NCI-H2227 treated with DMSO at 0.1 percent for 48 hours (cell line): Measurements from ENCODE around the gene NACC1.
"Not testable (repeated sequence)": the region's sequence is repeated elsewhere in the genome, so short reads cannot be mapped to it uniquely, and the experiment has no call there.

Experiments used
- DNase-seq: peaks from one replicate; lab custom pipeline; 2025; lab: John Stamatoyannopoulos, UW

NACC1 gene

GRCh38 chr19:13146763-13147563 is 28.9 kb downstream of the NACC1 start:
- DNase-seq: no peak

DNA sequence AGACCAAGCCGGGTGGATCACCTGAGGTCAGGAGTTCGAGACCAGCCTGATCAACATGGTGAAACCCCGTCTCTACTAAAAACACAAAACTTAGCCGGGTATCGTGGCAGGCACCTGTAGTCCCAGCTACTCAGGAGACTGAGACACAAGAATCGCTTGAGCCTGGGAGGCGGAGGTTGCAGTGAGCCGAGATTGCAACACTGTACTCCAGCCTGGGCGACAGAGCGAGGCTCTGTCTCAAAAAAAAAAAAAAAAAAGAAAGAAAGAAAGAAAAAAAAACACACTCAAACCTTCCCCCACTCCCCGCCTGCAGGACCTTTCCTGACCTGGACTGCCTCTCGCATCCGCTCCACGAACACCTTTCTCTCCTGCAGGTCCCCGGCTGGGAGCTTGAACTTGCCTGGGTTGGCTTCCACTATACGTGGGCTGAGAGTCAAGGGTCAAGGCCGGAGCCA is 31.1 kb downstream of the NACC1 start:
- DNase-seq: not testable (repeated sequence)

DNA sequence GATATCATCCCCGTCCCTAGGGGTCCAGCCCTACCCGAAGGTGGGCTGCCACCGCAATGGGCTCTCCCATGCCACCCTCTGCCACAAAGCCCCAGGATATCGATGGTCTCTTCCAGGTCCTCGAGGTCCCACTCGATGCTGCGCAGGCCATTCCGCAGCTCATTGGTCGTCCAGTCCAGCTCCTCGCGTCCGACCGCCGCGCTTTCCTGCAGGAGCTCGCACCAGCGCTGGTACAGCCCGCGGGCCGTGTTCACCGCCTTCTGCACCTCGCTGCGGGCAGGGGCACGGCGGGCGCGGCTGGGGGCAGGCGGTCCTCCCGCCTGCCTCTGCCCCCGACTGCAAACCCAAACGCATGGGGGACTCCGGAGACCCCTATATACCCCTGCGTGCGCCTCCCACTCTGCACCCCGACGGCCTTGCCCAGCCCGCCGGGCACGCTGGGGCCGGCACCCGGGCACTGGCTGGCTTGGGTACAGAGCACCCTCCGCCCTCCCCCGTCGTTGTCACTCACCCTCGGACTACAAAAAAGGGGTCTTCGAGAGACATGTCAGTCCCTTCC is 31.6 kb downstream of the NACC1 start:
- DNase-seq: peak; percentile 17

DNA sequence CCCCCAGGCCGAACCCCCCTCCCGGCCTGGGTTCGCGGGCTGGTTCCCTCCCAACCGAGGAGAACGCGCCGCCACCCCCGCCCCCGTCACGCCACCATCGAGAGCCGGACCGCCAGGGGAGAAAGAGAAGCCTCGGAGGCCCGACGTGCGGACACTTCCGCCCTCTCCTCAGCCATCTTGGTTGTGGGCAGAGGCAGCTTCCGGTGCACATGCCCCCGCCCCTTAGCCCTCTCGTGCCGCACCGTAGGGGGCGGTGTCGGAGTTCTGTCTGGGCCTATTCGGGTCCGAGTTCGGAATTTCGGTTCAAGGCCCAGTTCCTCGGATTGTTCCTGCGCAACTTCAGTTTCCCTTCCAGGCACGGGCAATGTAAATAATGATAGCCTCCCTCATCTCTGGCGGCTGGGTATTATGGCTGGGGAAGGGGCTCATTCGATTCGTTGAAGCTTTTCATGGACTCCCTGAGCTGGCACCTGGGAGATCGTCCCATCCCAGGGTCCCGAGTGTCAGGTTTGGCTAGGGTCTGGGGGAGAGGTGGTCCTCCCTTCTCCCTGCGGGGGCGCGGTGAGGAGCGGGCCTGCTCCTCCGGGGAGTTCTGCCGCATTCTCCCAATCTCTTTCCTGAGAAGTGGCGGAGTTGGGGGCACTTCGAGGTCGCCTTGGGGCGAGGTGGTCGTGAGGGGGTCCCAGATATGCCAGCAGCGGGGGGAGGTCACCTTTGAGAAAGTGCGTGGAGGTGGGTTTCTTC is 32.3 kb downstream of the NACC1 start, which contains the start of the genes IER2 and STX10:
Gene IER2, plus strand, starts transcription at position 225 of the 744 bp plus-strand sequence. CDS start 2,776 bp downstream, outside the sequence.
Gene STX10, minus strand, starts transcription at position 189 of the 744 bp plus-strand sequence. CDS start 202 bp downstream, outside the sequence.
- DNase-seq: peak; percentile 71

DNA sequence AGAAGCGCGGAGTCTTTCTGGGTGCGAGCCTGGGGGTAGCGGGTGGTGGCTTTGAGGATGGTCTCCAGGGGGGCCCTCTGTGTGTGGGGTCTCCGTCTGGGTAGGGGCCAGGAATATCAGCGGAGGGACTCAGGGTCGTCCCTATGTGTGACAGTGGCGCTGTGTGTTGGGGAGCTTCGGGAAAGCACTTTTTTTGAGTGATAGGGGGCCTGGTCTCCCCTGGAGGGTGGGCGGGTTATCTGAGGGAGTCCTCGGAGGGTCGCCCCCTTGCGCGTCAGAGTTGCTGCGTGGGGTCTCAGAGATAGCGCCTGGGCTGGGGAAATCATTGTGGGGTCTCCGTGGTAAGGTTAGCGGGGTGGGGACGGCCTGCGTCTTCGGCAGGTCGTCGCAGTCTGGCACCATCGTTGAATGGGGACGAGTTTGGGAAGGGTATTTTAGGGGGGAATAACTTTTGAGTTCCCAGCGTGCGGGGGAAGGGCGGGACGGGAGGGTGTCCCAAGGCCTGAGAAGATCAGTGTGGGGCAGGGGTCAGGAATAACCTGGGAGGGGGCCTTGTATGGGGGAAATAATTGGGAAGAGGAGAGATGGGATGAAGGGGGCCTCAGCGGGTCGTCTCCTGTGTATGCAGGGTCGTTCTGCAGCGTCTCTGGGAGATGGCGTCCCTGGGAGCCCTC is 33.0 kb downstream of the NACC1 start:
- DNase-seq: no peak

GRCh38 chr19:13151605-13152355 is 33.7 kb downstream of the NACC1 start:
- peak; percentile 93 for DNase-seq

DNA sequence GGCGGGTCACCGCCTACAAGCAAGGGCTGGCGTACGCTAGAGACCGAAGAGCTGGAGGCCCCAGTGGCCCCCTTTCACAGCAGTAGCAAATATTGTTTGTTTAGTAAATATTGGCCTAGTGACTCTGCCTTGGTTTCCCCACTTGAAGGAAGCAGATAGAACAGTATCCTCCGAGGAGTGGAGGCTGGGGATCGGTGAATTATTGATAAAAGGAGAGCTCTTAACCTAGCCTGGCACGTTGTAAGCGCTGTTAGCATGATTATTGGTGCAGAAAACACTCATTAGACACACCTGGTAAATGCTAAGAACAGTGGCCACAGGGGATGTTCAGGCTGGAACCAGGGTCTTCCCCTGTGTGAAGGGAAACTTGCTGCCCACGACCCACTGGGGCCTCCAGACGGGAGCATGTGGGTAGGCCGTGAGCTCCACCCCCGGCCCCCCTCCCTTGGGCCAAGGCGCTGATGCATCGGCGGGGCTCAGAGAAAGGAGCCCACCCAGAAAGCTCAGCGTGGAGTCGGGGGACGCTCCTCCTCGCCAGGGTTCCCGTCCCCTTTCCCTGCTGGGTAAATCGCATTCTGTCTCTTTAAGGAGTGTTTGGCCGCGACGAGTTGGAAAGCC is 34.4 kb downstream of the NACC1 start:
- no peak for DNase-seq

GRCh38 chr19:13152974-13153568 is 35.0 kb downstream of the NACC1 start:
- peak; percentile 71 for DNase-seq

DNA sequence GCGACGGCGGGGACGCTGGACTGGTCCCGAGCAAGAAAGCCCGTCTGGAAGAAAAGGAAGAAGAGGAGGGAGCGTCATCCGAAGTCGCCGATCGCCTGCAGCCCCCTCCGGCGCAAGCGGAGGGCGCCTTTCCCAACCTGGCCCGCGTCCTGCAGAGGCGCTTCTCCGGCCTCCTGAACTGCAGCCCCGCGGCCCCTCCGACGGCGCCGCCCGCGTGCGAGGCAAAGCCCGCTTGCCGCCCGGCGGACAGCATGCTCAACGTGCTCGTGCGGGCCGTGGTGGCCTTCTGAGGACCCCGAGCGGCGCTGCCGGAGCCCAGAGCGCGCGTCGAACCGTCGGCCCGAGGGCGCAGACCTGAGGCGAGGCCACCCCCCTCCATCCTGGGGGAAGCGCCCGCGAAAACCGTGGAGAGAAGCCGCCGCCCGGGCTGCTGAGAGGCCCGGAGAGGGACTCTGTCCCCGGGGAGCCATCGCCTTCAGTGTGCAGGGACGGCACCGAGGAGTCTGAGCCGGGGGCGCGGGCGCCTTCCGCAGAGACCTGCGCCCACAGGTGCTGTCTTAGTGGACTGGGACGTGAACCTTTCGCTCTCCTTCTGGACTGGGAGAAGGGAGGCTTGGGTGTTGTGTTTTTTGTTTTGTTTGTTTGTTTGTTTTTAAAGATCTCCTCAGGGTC is 35.6 kb downstream of the NACC1 start:
- no peak for DNase-seq

DNA sequence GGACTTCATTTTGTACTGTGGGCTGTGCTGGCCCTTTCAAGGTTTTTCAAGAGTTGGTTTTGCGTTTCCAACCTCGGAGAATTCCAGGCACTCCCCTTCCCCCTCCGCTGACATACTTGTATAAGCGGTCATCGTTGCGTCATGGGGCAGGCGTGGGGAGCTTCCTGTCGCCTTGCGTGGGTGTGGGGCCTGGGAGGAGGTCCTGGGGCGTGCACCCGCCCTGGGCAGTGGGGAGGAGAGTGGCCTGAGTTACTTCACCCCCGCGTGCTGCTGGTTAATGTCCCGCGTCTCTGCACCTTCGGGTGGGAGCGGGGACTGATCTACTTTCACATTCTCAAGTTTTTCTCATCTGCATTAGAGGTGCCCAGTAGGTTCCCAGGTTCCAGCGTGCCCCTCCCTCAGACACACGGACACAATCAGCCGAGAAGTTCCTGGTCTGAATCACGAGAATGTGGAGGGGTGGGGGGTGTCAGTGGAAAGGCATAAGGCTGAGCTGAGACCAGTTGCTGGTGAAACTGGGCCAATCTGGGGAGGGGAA is 36.2 kb downstream of the NACC1 start:
- no peak for DNase-seq

DNA sequence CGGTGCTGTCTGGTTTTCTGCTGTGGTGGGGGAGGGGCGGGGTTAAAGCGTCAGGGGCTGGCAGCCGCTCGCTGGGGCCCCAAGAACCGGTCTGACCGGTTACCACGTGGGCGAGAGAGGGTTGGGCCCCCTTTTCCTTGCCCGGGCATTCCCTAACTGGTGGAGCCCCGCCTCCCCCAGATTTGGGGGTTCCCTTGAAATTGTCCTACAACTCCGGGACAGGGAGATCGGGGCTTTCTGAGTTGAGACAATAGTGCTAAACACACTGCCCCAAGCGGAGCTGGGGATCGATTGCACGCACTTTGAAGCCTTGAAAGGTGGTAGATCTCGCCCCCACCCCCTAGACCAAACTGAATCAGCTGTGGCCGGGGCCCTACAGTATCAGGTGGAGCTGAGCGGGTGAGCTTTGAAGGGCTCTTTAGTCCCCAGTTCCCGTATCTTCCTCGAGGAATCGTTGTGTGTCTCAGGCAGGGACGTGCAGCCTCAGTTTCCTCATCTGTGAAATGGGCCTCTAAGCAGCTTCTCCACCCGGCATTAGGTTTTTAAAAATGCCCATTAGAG is 36.9 kb downstream of the NACC1 start:
- no peak for DNase-seq

DNA sequence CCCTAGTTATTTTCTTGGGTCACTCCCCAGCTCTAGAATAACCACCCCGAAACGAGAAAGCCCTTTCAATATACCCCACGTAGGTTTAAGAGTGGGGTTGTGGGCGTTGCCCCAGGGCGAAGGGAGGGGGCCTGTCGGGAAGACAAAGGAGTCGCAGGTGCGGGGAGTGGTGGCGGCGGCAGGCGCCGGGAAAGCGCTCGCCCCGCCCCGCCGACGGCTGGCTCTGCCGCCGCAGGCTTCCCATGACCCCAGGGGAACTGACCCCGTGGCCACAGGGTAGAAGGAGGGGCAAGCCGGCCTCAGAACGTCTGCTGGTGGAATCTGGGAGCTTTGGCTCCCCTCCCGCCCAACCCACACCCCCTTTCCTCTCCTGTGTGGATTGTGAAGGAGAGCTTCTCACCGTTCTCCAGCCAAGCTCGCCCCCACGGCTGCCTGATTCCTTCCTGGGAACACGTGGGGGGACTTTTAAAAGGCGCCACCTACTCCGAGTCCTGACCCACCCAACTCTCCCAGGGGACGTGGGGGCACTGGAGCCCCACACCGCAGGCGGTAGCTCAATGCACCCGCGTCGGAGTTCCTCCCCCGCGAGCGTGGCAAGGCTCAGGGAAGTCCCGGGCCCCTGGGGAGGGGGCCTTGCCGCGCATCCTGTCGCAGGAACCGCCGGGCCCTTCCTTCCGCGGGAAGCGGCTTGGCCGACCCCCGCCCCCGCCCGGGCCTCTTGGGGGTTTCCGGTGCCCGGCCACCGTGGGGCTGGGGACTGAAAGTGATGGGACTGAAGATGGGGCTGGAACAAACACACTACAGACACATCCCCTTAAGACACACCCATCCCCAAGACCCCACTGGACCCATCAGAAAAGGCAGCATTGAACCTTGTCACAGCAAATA is 37.7 kb downstream of the NACC1 start:
- peak; percentile 57 for DNase-seq

GRCh38 chr19:13159713-13160112 is 41.6 kb downstream of the NACC1 start:
- DNase-seq: no peak

GRCh38 chr19:13160557-13160956 is 42.5 kb downstream of the NACC1 start:
- DNase-seq: no peak

DNA sequence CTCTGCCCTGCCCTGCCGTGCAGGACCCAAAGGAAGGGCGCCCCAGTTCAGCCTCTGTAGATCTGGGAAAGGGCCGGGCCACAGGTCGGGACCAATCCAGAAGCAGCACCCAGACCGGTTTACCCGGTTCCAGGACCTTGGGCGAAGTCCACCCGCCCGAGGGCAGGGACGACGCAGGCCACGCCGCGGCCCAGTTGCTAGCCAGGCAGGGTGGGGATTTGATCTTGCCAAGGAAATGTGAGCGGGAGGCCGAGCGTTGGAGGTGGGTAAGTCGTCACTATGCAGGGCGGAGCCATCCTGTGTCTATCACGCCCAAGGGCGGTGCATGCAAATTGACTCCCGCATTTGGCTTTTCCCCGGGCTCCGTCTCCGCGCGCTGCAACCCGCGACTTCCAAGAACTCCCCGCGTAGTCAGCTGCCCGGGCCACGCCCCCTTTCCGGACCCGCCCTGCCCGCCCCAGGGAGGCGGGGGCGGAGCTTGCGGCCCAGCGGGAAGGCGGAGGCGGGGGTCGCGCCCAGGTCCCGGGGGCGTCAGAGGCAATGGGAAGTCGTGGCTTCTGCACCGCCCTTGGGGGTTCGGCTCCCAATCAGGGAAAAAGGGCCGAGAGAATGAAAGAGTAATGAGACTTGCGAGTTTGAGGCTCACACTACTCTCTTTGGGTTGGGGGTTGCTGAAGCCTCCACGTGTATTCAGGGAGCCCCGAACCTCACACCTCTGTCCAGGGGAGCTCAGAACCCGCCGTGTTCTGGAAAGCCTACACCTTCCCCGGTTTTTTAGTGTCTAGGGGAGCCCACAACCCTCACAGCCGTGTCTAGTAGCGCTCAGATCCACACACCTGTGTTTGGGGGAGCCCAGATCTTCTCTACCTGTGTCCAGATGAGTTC is 44.9 kb downstream of the NACC1 start:
- DNase-seq: peak; percentile 70

GRCh38 chr19:13163609-13164342 is 45.7 kb downstream of the NACC1 start:
- peak; percentile 9 for DNase-seq
